HG02623 (cell line): ENCODE data around the gene EPC2.
"Not testable (repeated sequence)": the region's sequence is repeated elsewhere in the genome, so short reads cannot be mapped to it uniquely, and the experiment has no call there.

ENCODE experiments used
- ATAC-seq: cut with Tn5 transposase; IDR thresholded peaks from one replicate; pipeline ENCODE4 v1.9.1; 2021; ENCODE audit warnings: moderate library complexity; ENCODE audit not compliant: unreplicated experiment

Gene EPC2

GRCh38 chr2:148640767-148641166, 3.8 kb upstream of the EPC2 start:
- no peak for ATAC-seq

GRCh38 chr2:148642112-148642744, 2.3 kb upstream of the EPC2 start:
- ATAC-seq, result no peak

GRCh38 chr2:148642891-148643416, 1.6 kb upstream of the EPC2 start:
- no peak for ATAC-seq

- peak; percentile 24 for ATAC-seq
These were observed 1.1 kb upstream of the EPC2 start for GRCh38 chr2:148643421-148643820.

- ATAC-seq, result peak; percentile 38
These were observed 460 bp downstream of the EPC2 start for GRCh38 chr2:148644883-148645538.

- ATAC-seq, result peak; percentile 36
These were observed 1.1 kb downstream of the EPC2 start for GRCh38 chr2:148645539-148646230.

- ATAC-seq, result no peak
These were observed 1.6 kb downstream of the EPC2 start for GRCh38 chr2:148646231-148646559.

GRCh38 chr2:148647711-148648110, 3.2 kb downstream of the EPC2 start:
- ATAC-seq, result not testable (repeated sequence)

- no peak for ATAC-seq
These were observed 5.4 kb downstream of the EPC2 start for GRCh38 chr2:148649936-148650335.

- ATAC-seq, result no peak
These were observed 6.3 kb downstream of the EPC2 start for GRCh38 chr2:148650881-148651280.

GRCh38 chr2:148651972-148652371, 7.4 kb downstream of the EPC2 start:
- ATAC-seq, result no peak

GRCh38 chr2:148653437-148653836, 8.9 kb downstream of the EPC2 start:
- ATAC-seq, result peak; percentile 88

- no peak for ATAC-seq
These were observed 9.9 kb downstream of the EPC2 start for GRCh38 chr2:148654435-148654834.

- no peak for ATAC-seq
These were observed 12.0 kb downstream of the EPC2 start for GRCh38 chr2:148656516-148656915.

- peak; percentile 96 for ATAC-seq
These were observed 14.5 kb downstream of the EPC2 start for GRCh38 chr2:148658807-148659722.

- ATAC-seq, result no peak
These were observed 16.4 kb downstream of the EPC2 start for GRCh38 chr2:148660999-148661398.

- not testable (repeated sequence) for ATAC-seq
These were observed 17.8 kb downstream of the EPC2 start for GRCh38 chr2:148662332-148662731.

GRCh38 chr2:148664229-148664628, 19.7 kb downstream of the EPC2 start:
- no peak for ATAC-seq

GRCh38 chr2:148666555-148666954, 22.0 kb downstream of the EPC2 start:
- ATAC-seq, result no peak

- no peak for ATAC-seq
These were observed 22.7 kb downstream of the EPC2 start for GRCh38 chr2:148667113-148667836.
